ENCODE results near the gene SNX1.

DNA sequence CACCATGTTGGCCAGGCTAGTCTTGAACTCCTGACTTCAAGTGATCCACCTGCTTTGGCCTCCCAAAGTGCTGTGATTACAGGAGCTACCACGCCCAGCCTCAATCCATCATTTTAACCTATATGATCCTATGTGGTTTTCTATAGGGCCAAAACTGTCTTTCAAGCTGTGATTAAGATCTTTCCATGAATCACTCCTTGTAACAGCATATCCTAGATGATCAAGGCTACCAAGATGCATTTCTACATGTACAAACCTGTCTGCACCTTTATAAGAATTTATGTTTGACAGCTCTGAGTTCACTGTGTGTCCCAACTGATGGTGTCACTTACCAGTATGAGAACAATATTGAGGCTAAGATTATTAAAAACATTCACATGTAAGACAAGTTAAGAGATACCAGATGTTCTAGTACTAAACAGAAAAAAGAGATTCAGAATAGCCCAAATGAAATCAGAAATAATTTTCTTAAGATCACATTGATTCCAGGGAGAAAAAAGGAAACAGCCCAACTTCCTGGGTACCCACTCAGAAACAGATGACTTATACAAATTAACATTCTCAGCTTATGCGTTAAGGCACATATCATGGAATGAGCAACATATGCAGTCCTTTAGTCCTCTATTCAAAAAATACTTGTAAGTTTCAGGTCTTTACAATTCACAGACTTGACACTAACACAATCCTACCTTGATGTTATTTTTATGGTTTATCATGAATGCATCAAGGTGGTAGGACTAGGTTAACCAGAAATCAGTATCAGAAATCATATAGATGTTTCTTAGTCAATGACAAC, 91.8 kb downstream of the SNX1 start:
- TF ChIP-seq, protein P1, sequence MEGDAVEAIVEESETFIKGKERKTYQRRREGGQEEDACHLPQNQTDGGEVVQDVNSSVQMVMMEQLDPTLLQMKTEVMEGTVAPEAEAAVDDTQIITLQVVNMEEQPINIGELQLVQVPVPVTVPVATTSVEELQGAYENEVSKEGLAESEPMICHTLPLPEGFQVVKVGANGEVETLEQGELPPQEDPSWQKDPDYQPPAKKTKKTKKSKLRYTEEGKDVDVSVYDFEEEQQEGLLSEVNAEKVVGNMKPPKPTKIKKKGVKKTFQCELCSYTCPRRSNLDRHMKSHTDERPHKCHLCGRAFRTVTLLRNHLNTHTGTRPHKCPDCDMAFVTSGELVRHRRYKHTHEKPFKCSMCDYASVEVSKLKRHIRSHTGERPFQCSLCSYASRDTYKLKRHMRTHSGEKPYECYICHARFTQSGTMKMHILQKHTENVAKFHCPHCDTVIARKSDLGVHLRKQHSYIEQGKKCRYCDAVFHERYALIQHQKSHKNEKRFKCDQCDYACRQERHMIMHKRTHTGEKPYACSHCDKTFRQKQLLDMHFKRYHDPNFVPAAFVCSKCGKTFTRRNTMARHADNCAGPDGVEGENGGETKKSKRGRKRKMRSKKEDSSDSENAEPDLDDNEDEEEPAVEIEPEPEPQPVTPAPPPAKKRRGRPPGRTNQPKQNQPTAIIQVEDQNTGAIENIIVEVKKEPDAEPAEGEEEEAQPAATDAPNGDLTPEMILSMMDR (optimal IDR thresholded peaks at IDR 0.05 in 1 of 3, IDR thresholded peaks at IDR 0.05 in 1 of 3, conservative IDR thresholded peaks at IDR 0.05 in 1 of 3; ENCODE audit: extremely low read depth in 1 of 3, insufficient read depth in 2 of 3, low read length in 3 of 3), result no peak
- no peak for TF ChIP-seq EZH2 (IDR thresholded peaks at IDR 0.05; ENCODE audit: low read length)

Measured in keratinocyte (primary cell).